ENCODE results near the gene PNPT1.

DNA sequence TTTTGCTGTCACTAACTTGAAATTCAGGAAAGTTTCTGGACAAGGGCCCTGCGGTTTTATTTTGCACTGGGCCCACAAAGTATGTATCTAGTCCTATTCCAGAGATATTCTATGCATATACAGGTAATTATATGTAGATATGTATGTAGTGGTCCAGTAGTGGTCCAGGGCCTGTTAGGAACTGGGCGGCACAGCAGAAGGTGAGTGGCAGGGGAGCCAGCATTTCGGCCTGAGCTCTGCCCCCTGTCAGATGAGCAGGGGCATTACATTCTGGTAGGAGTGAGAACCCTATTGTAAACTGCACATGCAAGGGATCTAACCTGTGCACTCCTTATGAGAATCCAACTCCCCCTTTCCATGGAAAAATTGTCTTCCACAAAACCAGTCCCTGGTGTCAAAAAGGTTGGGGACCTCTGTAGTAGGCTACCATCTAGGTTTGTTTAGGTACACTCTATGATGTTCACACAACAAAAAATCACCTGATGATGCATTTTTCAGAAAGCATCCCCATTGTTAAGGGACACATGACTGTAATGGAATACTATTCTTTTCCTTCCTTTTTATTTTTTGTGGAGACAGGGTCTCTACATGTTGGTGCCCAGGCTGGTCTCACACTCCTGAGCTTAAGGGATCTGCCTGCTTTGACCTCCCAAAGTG is 73.4 kb downstream of the PNPT1 start:
- TF ChIP-seq, protein P1, sequence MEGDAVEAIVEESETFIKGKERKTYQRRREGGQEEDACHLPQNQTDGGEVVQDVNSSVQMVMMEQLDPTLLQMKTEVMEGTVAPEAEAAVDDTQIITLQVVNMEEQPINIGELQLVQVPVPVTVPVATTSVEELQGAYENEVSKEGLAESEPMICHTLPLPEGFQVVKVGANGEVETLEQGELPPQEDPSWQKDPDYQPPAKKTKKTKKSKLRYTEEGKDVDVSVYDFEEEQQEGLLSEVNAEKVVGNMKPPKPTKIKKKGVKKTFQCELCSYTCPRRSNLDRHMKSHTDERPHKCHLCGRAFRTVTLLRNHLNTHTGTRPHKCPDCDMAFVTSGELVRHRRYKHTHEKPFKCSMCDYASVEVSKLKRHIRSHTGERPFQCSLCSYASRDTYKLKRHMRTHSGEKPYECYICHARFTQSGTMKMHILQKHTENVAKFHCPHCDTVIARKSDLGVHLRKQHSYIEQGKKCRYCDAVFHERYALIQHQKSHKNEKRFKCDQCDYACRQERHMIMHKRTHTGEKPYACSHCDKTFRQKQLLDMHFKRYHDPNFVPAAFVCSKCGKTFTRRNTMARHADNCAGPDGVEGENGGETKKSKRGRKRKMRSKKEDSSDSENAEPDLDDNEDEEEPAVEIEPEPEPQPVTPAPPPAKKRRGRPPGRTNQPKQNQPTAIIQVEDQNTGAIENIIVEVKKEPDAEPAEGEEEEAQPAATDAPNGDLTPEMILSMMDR (IDR thresholded peaks at IDR 0.05; ENCODE audit: low read depth, low read length, poor library complexity, severe bottlenecking): peak; percentile 78
- TF ChIP-seq EZH2phosphoT487 (IDR thresholded peaks at IDR 0.05; ENCODE audit: borderline replicate concordance, low read length): no peak

All from DOHH2 (cell line).